A549 (cell line): ENCODE measurements around the gene CANT1. TPM values are rescaled to one million over a fixed set of nuclear protein-coding genes. Genes with fewer than 3 reads are reported as not detected.

Source experiments
- ATAC-seq, 2 experiments: fragments of 200-7000 bp in 1 of 2; fragments of >200 bp in 1 of 2; cut with Nextera tagmentation in 1 of 2; cut with Tn5 transposase in 1 of 2; 3 replicates each; pipeline versions ENCODE4 v1.8.0 to v1.9.1; 2018 to 2020; ENCODE audit warnings: mild to moderate bottlenecking in 1 of 2, moderate library complexity in 1 of 2
- CTCF ChIA-PET: fragments of 300-600 bp; sonication (Branson Sonifier 250); formaldehyde crosslinking; extraction: SDS; loops from one replicate; lab custom pipeline; 2021; ENCODE audit warnings: antibody characterized with exemption, inconsistent platforms; lab: Yijun Ruan, JAX
- POLR2A ChIA-PET: fragments of 350-600 bp; formaldehyde crosslinking; extraction: SDS; loops from one replicate; lab custom pipeline; 2021; ENCODE audit warnings: antibody characterized with exemption, inconsistent platforms; lab: Yijun Ruan, JAX
- DNase-seq, 2 experiments: peaks; one replicate each; pipeline versions ENCODE4 v3.0.0 to v3.0.0-alpha.2; 2011 to 2016; ENCODE audit warnings: low read depth in 1 of 2, low spot score in 1 of 2
- FAIRE-seq: peaks from 2 replicates; lab custom pipeline; 2011; peaks lifted over from hg19 to GRCh38; lab: Jason Lieb, UNC
- H3K27ac ChIP-seq, 2 experiments: fragments of >200 bp; sonication (Bioruptor Twin); formaldehyde crosslinking; 3 replicates each; pipeline ENCODE4 v1.5.1; 2016 to 2017
- H3K4me1 ChIP-seq: fragments of >200 bp; sonication (Bioruptor Twin); formaldehyde crosslinking; 3 replicates; pipeline ENCODE4 v1.6.1; 2016
- H3K4me2 ChIP-seq: fragments of >200 bp; sonication (Bioruptor Twin); formaldehyde crosslinking; 3 replicates; pipeline ENCODE4 v1.6.1; 2016
- H3K4me3 ChIP-seq: fragments of >200 bp; sonication (Bioruptor Twin); formaldehyde crosslinking; 3 replicates; pipeline ENCODE4 v1.5.1; 2016
- H3K9me3 ChIP-seq: fragments of >200 bp; sonication (Bioruptor Twin); formaldehyde crosslinking; 3 replicates; pipeline ENCODE4 v1.6.1; 2016
- CEBPB ChIP-seq, 2 experiments: fragments of >200 bp in 1 of 2; sonication (Bioruptor Twin) in 1 of 2; formaldehyde crosslinking in 1 of 2; IDR thresholded peaks; 2 replicates each; pipeline ENCODE4 v1.6.1; 2012 to 2016
- CHD2 ChIP-seq: fragments of 150-350 bp; IDR thresholded peaks from 2 replicates; pipeline ENCODE4 v1.6.1; 2014; ENCODE audit warnings: low read length; ENCODE audit not compliant: partially characterized antibody
- CTCF ChIP-seq: fragments of >200 bp; sonication (Bioruptor Twin); formaldehyde crosslinking; IDR thresholded peaks from 3 replicates; pipeline ENCODE4 v1.5.1; 2016
- EHF ChIP-seq: fragments of 250-450 bp; sonication (Bioruptor Pico); IDR thresholded peaks from 2 replicates; pipeline ENCODE4 v1.5.0; 2020; ENCODE audit warnings: mild to moderate bottlenecking
- ELK1 ChIP-seq: fragments of 150-350 bp; IDR thresholded peaks from 2 replicates; pipeline ENCODE4 v1.6.1; 2014; ENCODE audit warnings: low read depth, mild to moderate bottlenecking, low read length
- HDAC2 ChIP-seq: fragments of 200-600 bp; sonication (generic); IDR thresholded peaks from 2 replicates; pipeline ENCODE4 v1.6.1; 2016
- HEYL ChIP-seq: fragments of 250-450 bp; sonication (Bioruptor Pico); IDR thresholded peaks from 2 replicates; pipeline ENCODE4 v1.8.0; 2021; ENCODE audit warnings: mild to moderate bottlenecking, moderate library complexity
- JUN ChIP-seq, 2 experiments: fragments of >200 bp; sonication (Bioruptor Twin); formaldehyde crosslinking; IDR thresholded peaks; 2 replicates in 1 of 2; 3 replicates in 1 of 2; pipeline ENCODE4 v1.6.1; 2016 to 2017
- KDM5A ChIP-seq: fragments of 200-600 bp; sonication (generic); IDR thresholded peaks from 2 replicates; pipeline ENCODE4 v1.6.1; 2016; ENCODE audit warnings: antibody characterized with exemption, mild to moderate bottlenecking
- MAZ ChIP-seq: fragments of 150-350 bp; IDR thresholded peaks from 2 replicates; pipeline ENCODE4 v1.6.1; 2014; ENCODE audit warnings: antibody characterized with exemption, low read depth, low read length, borderline replicate concordance
- NPAS2 ChIP-seq: fragments of 250-450 bp; sonication (Bioruptor Pico); IDR thresholded peaks from 2 replicates; pipeline ENCODE4 v1.8.0; 2022; ENCODE audit warnings: mild to moderate bottlenecking, moderate library complexity, borderline replicate concordance
- PBX3 ChIP-seq: IDR thresholded peaks from 2 replicates; pipeline ENCODE4 v1.6.1; 2012
- RAD21 ChIP-seq, 2 experiments: fragments of >200 bp in 1 of 2; sonication (Bioruptor Twin) in 1 of 2; formaldehyde crosslinking in 1 of 2; IDR thresholded peaks in 1 of 2; conservative IDR thresholded peaks in 1 of 2; 2 replicates in 1 of 2; 3 replicates in 1 of 2; pipeline ENCODE4 v1.6.1; 2012 to 2018; ENCODE audit warnings: inconsistent platforms in 1 of 2
- SREBF2 ChIP-seq: fragments of 450-650 bp; IDR thresholded peaks from 2 replicates; pipeline ENCODE4 v1.6.1; 2014; ENCODE audit warnings: mild to moderate bottlenecking, moderate library complexity
- TFCP2L1 ChIP-seq: fragments of 250-450 bp; sonication (Bioruptor Pico); IDR thresholded peaks from 2 replicates; pipeline ENCODE4 v1.5.0; 2021; ENCODE audit warnings: mild to moderate bottlenecking
- ZSCAN20 ChIP-seq: fragments of 250-450 bp; sonication (Bioruptor Pico); IDR thresholded peaks from 2 replicates; pipeline ENCODE4 v1.8.0; 2022; ENCODE audit warnings: mild to moderate bottlenecking, moderate library complexity
- WGBS: methylation state at CpG from one replicate; pipeline ENCODE4 v1.1.6; 2017; ENCODE audit errors: missing lambda C conversion rate; 5-methylcytosine and 5-hydroxymethylcytosine counted together
- polyA plus RNA-seq, 4 experiments: library from polyadenylated mRNA; depleted of rRNA in 3 of 4; stranded (reverse); fragments of >200 nt; fragmentation: RNase III in 1 of 4; extraction: RNeasy Plus Mini Kit Qiagen cat#74134 plus additional on column Dnase treatment in 1 of 4; gene quantifications; 2 replicates in 3 of 4; 3 replicates in 1 of 4; pipeline ENCODE4 v1.2.3, GENCODE V29; 2011 to 2017
- TF ChIP-seq, protein P1 (sequence below): fragments of >200 bp; sonication (Bioruptor Twin); formaldehyde crosslinking; IDR thresholded peaks from 3 replicates; pipeline ENCODE4 v1.6.1; 2016
- TF ChIP-seq, protein P2 (sequence below): fragments of >200 bp; sonication (Bioruptor Twin); formaldehyde crosslinking; IDR thresholded peaks from 2 replicates; pipeline ENCODE4 v1.6.1; 2016
- TF ChIP-seq, protein P3 (sequence below): IDR thresholded peaks from 2 replicates; pipeline ENCODE4 v1.6.1; 2012; ENCODE audit warnings: low read depth, borderline replicate concordance
- TF ChIP-seq, protein P4 (sequence below): IDR thresholded peaks from 2 replicates; pipeline ENCODE4 v1.6.1; 2012

The CANT1 gene
- polyA plus RNA-seq, 2 of the 4 experiments (the other 2 are of a cell fraction): 65.5 to 67.6 TPM

- Histone ChIP-seq H3K4me1 (no peaks in the 10 kb centered on the region; the same call in 2 of the 3 replicates), H3K4me2 (no peak overlapping the region), H3K4me3 (no peak overlapping the region), H3K9me3 (no peaks in the 10 kb centered on the region), H3K27ac (0 out of 6 replicates have a peak overlapping the region, but pooled peaks of 1 of the 2 experiments have one; percentile 10)
- CTCF ChIA-PET: interaction anchor here (0.8 to 8.6 kb wide), 19 partner anchors 8 to 398 kb away, joined by 3 to 63 read pairs (median 5); partner anchors contain the start of gene LGALS3BP
- TF ChIP-seq, protein P1, sequence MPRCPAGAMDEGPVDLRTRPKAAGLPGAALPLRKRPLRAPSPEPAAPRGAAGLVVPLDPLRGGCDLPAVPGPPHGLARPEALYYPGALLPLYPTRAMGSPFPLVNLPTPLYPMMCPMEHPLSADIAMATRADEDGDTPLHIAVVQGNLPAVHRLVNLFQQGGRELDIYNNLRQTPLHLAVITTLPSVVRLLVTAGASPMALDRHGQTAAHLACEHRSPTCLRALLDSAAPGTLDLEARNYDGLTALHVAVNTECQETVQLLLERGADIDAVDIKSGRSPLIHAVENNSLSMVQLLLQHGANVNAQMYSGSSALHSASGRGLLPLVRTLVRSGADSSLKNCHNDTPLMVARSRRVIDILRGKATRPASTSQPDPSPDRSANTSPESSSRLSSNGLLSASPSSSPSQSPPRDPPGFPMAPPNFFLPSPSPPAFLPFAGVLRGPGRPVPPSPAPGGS: no peak
- TF ChIP-seq RAD21 (conservative IDR thresholded peaks at IDR 0.05 in 1 of 2, IDR thresholded peaks at IDR 0.05 in 1 of 2): no peak
- no peak for DNase-seq
- WGBS: 69% methylated on average over 16 of the region's 18 CpGs
- POLR2A ChIA-PET: no interaction called here
- no peak for ATAC-seq
- FAIRE-seq: no peak
These were observed 13.7 kb downstream of the CANT1 start for GRCh38 chr17:78995761-78996451.

GRCh38 chr17:78995022-78995760 lies 14.4 kb downstream of the CANT1 start:
- DNase-seq: no peak
- no peak for ATAC-seq
- H3K4me2 ChIP-seq: no peak overlapping the region
- FAIRE-seq: no peak
- CTCF ChIA-PET: interaction anchor here (0.6 to 8.6 kb wide), 19 partner anchors 9 to 399 kb away, joined by 3 to 63 read pairs (median 5); partner anchors contain the start of gene LGALS3BP
- no peak overlapping the region for H3K4me3 ChIP-seq
- 95% methylated on average over 33 of the region's 34 CpGs for WGBS
- TF ChIP-seq, protein P2, sequence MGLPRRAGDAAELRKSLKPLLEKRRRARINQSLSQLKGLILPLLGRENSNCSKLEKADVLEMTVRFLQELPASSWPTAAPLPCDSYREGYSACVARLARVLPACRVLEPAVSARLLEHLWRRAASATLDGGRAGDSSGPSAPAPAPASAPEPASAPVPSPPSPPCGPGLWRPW: no peak
- no peak for TF ChIP-seq NPAS2 (CRISPR knock-in tag)
- TF ChIP-seq ELK1: no peak
- no peak for TF ChIP-seq CEBPB (IDR thresholded peaks at IDR 0.05)
- TF ChIP-seq, protein P3, sequence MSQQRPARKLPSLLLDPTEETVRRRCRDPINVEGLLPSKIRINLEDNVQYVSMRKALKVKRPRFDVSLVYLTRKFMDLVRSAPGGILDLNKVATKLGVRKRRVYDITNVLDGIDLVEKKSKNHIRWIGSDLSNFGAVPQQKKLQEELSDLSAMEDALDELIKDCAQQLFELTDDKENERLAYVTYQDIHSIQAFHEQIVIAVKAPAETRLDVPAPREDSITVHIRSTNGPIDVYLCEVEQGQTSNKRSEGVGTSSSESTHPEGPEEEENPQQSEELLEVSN: no peak
- TF ChIP-seq KDM5A: no peak
- TF ChIP-seq CHD2: no peak
- no peak for TF ChIP-seq PBX3
- TF ChIP-seq ZSCAN20 (CRISPR knock-in tag): no peak
- TF ChIP-seq SREBF2: no peak
- TF ChIP-seq TFCP2L1 (CRISPR knock-in tag): no peak
- TF ChIP-seq EHF: no peak
- TF ChIP-seq CTCF: no peak
- no peak for TF ChIP-seq MAZ
- no peak for TF ChIP-seq JUN (IDR thresholded peaks at IDR 0.05)
- TF ChIP-seq HDAC2: no peak
- no peak for TF ChIP-seq HEYL (CRISPR knock-in tag)
- TF ChIP-seq, protein P4, sequence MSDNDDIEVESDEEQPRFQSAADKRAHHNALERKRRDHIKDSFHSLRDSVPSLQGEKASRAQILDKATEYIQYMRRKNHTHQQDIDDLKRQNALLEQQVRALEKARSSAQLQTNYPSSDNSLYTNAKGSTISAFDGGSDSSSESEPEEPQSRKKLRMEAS: no peak
- POLR2A ChIA-PET: no interaction called here
- no peaks in the 10 kb centered on the region; the same call in 2 of the 3 replicates for H3K4me1 ChIP-seq
- H3K27ac ChIP-seq: no peak overlapping the region
- H3K9me3 ChIP-seq: no peaks in the 10 kb centered on the region
